Stimulated activated memory B cell treated with anti-CD40 and anti-IgM and Interleukin-4, amounts not matched to agents 10 μg/mL and 1 μg/mL and 100 μg/mL, for 72 hours (primary cell): Measurements from ENCODE around the gene MFRP.

Source experiments
- ATAC-seq: fragments of 150-1000 bp; cut with Tn5 transposase; 2 replicates; pipeline ENCODE4 v1.10.0; 2021
- H3K27ac Mint-ChIP-seq: one replicate; pipeline ENCODE4 v1.8.0; 2022; ENCODE audit warnings: mild to moderate bottlenecking, mixed read lengths
- H3K27me3 Mint-ChIP-seq: one replicate; pipeline ENCODE4 v1.8.0; 2022; ENCODE audit warnings: mixed read lengths
- H3K36me3 Mint-ChIP-seq: one replicate; pipeline ENCODE4 v1.8.0; 2022; ENCODE audit warnings: mixed read lengths
- H3K4me1 Mint-ChIP-seq: one replicate; pipeline ENCODE4 v1.8.0; 2022; ENCODE audit warnings: mixed read lengths
- H3K4me3 Mint-ChIP-seq: one replicate; pipeline ENCODE4 v1.8.0; 2022; ENCODE audit warnings: mild to moderate bottlenecking, moderate library complexity, mixed read lengths
- H3K9me3 Mint-ChIP-seq: one replicate; pipeline ENCODE4 v1.8.0; 2022; ENCODE audit warnings: mixed read lengths

MFRP gene

GRCh38 chr11:119338318-119338890, 8.1 kb downstream of the MFRP start:
- no peak for ATAC-seq
- H3K4me1 Mint-ChIP-seq: peaks cover 54% of the 10 kb centered on the region
- H3K9me3 Mint-ChIP-seq: no peaks in the 10 kb centered on the region
- peaks cover 45% of the 10 kb centered on the region for H3K27me3 Mint-ChIP-seq
- no peak overlapping the region for H3K4me3 Mint-ChIP-seq
- H3K27ac Mint-ChIP-seq: no peak overlapping the region
- H3K36me3 Mint-ChIP-seq: peaks cover 14% of the 10 kb centered on the region

GRCh38 chr11:119337581-119338317, 8.8 kb downstream of the MFRP start:
- Mint-ChIP-seq H3K4me1 (peaks cover 54% of the 10 kb centered on the region), H3K27me3 (peaks cover 38% of the 10 kb centered on the region), H3K4me3 (no peak overlapping the region), H3K9me3 (no peaks in the 10 kb centered on the region), H3K27ac (no peak overlapping the region), H3K36me3 (peaks cover 14% of the 10 kb centered on the region)
- ATAC-seq: no peak

- H3K4me3 Mint-ChIP-seq: peak overlapping the region; percentile 3
- peaks cover 30% of the 10 kb centered on the region for H3K27me3 Mint-ChIP-seq
- ATAC-seq: no peak
- peaks cover 14% of the 10 kb centered on the region for H3K36me3 Mint-ChIP-seq
- no peaks in the 10 kb centered on the region for H3K9me3 Mint-ChIP-seq
- H3K27ac Mint-ChIP-seq: no peak overlapping the region
- peaks cover 54% of the 10 kb centered on the region for H3K4me1 Mint-ChIP-seq
Observed at GRCh38 chr11:119336744-119337469, 9.6 kb downstream of the MFRP start.

GRCh38 chr11:119335655-119336543, 10.6 kb downstream of the MFRP start:
- Mint-ChIP-seq H3K9me3 (no peaks in the 10 kb centered on the region), H3K36me3 (peaks cover 14% of the 10 kb centered on the region), H3K27me3 (peaks cover 20% of the 10 kb centered on the region), H3K27ac (peak overlapping the region; percentile 92), H3K4me1 (peaks cover 47% of the 10 kb centered on the region), H3K4me3 (peak overlapping the region; percentile 99)
- ATAC-seq: no peak

- ATAC-seq: no peak
- Mint-ChIP-seq H3K9me3 (no peaks in the 10 kb centered on the region), H3K27me3 (peaks cover 21% of the 10 kb centered on the region), H3K4me1 (peaks cover 43% of the 10 kb centered on the region), H3K36me3 (peaks cover 14% of the 10 kb centered on the region), H3K4me3 (peak overlapping the region; percentile 99), H3K27ac (peak overlapping the region; percentile 92)
Observed at GRCh38 chr11:119335091-119335654, 11.3 kb downstream of the MFRP start.

GRCh38 chr11:119334174-119334930, 12.2 kb downstream of the MFRP start, which contains the start of gene RNF26:
Gene RNF26, plus strand, starts transcription at chr11:119334527. Its CDS starts 596 bp downstream, at chr11:119335123.
- Mint-ChIP-seq H3K4me1 (peaks cover 42% of the 10 kb centered on the region), H3K27me3 (peaks cover 21% of the 10 kb centered on the region), H3K27ac (peak within 1 kb of the TSS; percentile 92), H3K9me3 (no peaks in the 10 kb centered on the region), H3K4me3 (peak within 1 kb of the TSS; percentile 99), H3K36me3 (peaks cover 14% of the 10 kb centered on the region)
- peak; percentile 96 for ATAC-seq

GRCh38 chr11:119332111-119332765, 14.3 kb downstream of the MFRP start:
- H3K4me1 Mint-ChIP-seq: peaks cover 31% of the 10 kb centered on the region
- H3K36me3 Mint-ChIP-seq: peaks cover 13% of the 10 kb centered on the region
- ATAC-seq: no peak
- H3K27me3 Mint-ChIP-seq: peaks cover 11% of the 10 kb centered on the region
- H3K9me3 Mint-ChIP-seq: no peaks in the 10 kb centered on the region
- H3K4me3 Mint-ChIP-seq: no peak overlapping the region
- H3K27ac Mint-ChIP-seq: no peak overlapping the region

GRCh38 chr11:119330237-119330636, 16.3 kb downstream of the MFRP start:
- Mint-ChIP-seq H3K27ac (no peak overlapping the region), H3K9me3 (no peaks in the 10 kb centered on the region), H3K27me3 (peaks cover 11% of the 10 kb centered on the region), H3K36me3 (no peaks in the 10 kb centered on the region), H3K4me1 (peaks cover 12% of the 10 kb centered on the region), H3K4me3 (no peak overlapping the region)
- ATAC-seq: no peak

GRCh38 chr11:119329320-119329719, 17.2 kb downstream of the MFRP start:
- H3K27ac Mint-ChIP-seq: no peak overlapping the region
- H3K27me3 Mint-ChIP-seq: peaks cover 11% of the 10 kb centered on the region

GRCh38 chr11:119324189-119324588, 22.3 kb downstream of the MFRP start:
- Mint-ChIP-seq H3K36me3 (no peaks in the 10 kb centered on the region), H3K4me1 (peaks cover 41% of the 10 kb centered on the region), H3K27me3 (peaks cover 12% of the 10 kb centered on the region), H3K9me3 (no peaks in the 10 kb centered on the region), H3K4me3 (no peak overlapping the region), H3K27ac (no peak overlapping the region)
- no peak for ATAC-seq

More at GRCh38 chr11:119329320-119329719, 17.2 kb downstream of the MFRP start:
- Mint-ChIP-seq H3K36me3 (no peaks in the 10 kb centered on the region), H3K4me1 (peaks cover 8% of the 10 kb centered on the region), H3K4me3 (no peak overlapping the region), H3K9me3 (no peaks in the 10 kb centered on the region)
- no peak for ATAC-seq

- no peak overlapping the region for H3K4me3 Mint-ChIP-seq
- H3K27ac Mint-ChIP-seq: no peak overlapping the region
- H3K36me3 Mint-ChIP-seq: no peaks in the 10 kb centered on the region
- no peak for ATAC-seq
- H3K9me3 Mint-ChIP-seq: no peaks in the 10 kb centered on the region
- H3K4me1 Mint-ChIP-seq: peaks cover 47% of the 10 kb centered on the region
- peaks cover 18% of the 10 kb centered on the region for H3K27me3 Mint-ChIP-seq
Observed at GRCh38 chr11:119323532-119324033, 22.9 kb downstream of the MFRP start.

- H3K27ac Mint-ChIP-seq: no peak overlapping the region
- no peaks in the 10 kb centered on the region for H3K9me3 Mint-ChIP-seq
- ATAC-seq: no peak
- peaks cover 52% of the 10 kb centered on the region for H3K4me1 Mint-ChIP-seq
- no peak overlapping the region for H3K4me3 Mint-ChIP-seq
- no peaks in the 10 kb centered on the region for H3K36me3 Mint-ChIP-seq
- H3K27me3 Mint-ChIP-seq: peaks cover 23% of the 10 kb centered on the region
Observed at GRCh38 chr11:119322921-119323531, 23.5 kb downstream of the MFRP start.

GRCh38 chr11:119322360-119322739, 24.2 kb downstream of the MFRP start:
- H3K36me3 Mint-ChIP-seq: no peaks in the 10 kb centered on the region
- peaks cover 30% of the 10 kb centered on the region for H3K27me3 Mint-ChIP-seq
- ATAC-seq: no peak
- H3K27ac Mint-ChIP-seq: no peak overlapping the region
- H3K9me3 Mint-ChIP-seq: no peaks in the 10 kb centered on the region
- peaks cover 53% of the 10 kb centered on the region for H3K4me1 Mint-ChIP-seq
- H3K4me3 Mint-ChIP-seq: no peak overlapping the region
